Measurements from ENCODE around the gene GXYLT2.
A peak's percentile ranks its signal among the peaks of the same experiment; 100 is the strongest.

The GXYLT2 gene

GRCh38 chr3:72938471-72939265 lies 50.8 kb downstream of the GXYLT2 start:
- DNase-seq (ENCODE audit: low read depth), result peak; percentile 99

- no peak for DNase-seq (ENCODE audit: low read depth)
These were observed 53.4 kb downstream of the GXYLT2 start for GRCh38 chr3:72941245-72941644.

- no peak for DNase-seq (ENCODE audit: low read depth)
These were observed 54.6 kb downstream of the GXYLT2 start for GRCh38 chr3:72942427-72942826.

GRCh38 chr3:72944696-72945095 lies 56.9 kb downstream of the GXYLT2 start:
- no peak for DNase-seq (ENCODE audit: low read depth)

GRCh38 chr3:72947715-72948490 lies 60.1 kb downstream of the GXYLT2 start:
- DNase-seq (ENCODE audit: low read depth), result no peak

GRCh38 chr3:72949016-72949415 lies 61.2 kb downstream of the GXYLT2 start:
- DNase-seq (ENCODE audit: low read depth), result no peak

GRCh38 chr3:72950372-72950771 lies 62.5 kb downstream of the GXYLT2 start:
- no peak for DNase-seq (ENCODE audit: low read depth)

GRCh38 chr3:72950801-72951200 lies 63.0 kb downstream of the GXYLT2 start:
- DNase-seq (ENCODE audit: low read depth), result no peak

- peak; percentile 25 for DNase-seq (ENCODE audit: low read depth)
These were observed 63.4 kb downstream of the GXYLT2 start for GRCh38 chr3:72951259-72951722.

GRCh38 chr3:72953325-72953956 lies 65.6 kb downstream of the GXYLT2 start:
- DNase-seq (ENCODE audit: low read depth), result peak; percentile 66

- no peak for DNase-seq (ENCODE audit: low read depth)
These were observed 69.5 kb downstream of the GXYLT2 start for GRCh38 chr3:72957297-72957696.

- DNase-seq (ENCODE audit: low read depth), result no peak
These were observed 71.5 kb downstream of the GXYLT2 start for GRCh38 chr3:72959336-72959735.

- peak; percentile 89 for DNase-seq (ENCODE audit: low read depth)
These were observed 73.1 kb downstream of the GXYLT2 start for GRCh38 chr3:72960812-72961518.

- no peak for DNase-seq (ENCODE audit: low read depth)
These were observed 73.9 kb downstream of the GXYLT2 start for GRCh38 chr3:72961752-72962151.

GRCh38 chr3:72962317-72962716 lies 74.5 kb downstream of the GXYLT2 start:
- no peak for DNase-seq (ENCODE audit: low read depth)

- DNase-seq (ENCODE audit: low read depth), result no peak
These were observed 76.8 kb downstream of the GXYLT2 start for GRCh38 chr3:72964633-72965032.

GRCh38 chr3:72968266-72968664 lies 80.4 kb downstream of the GXYLT2 start:
- DNase-seq (ENCODE audit: low read depth), result peak; percentile 39

GRCh38 chr3:72969766-72970165 lies 81.9 kb downstream of the GXYLT2 start:
- DNase-seq (ENCODE audit: low read depth), result peak; percentile 73

GRCh38 chr3:72970942-72971341 lies 83.1 kb downstream of the GXYLT2 start:
- no peak for DNase-seq (ENCODE audit: low read depth)

GRCh38 chr3:72972706-72973030 lies 84.8 kb downstream of the GXYLT2 start:
- DNase-seq (ENCODE audit: low read depth), result no peak

GRCh38 chr3:72973031-72973723 lies 85.3 kb downstream of the GXYLT2 start:
- DNase-seq (ENCODE audit: low read depth), result no peak

- no peak for DNase-seq (ENCODE audit: low read depth)
These were observed 85.9 kb downstream of the GXYLT2 start for GRCh38 chr3:72973786-72974185.

Data from iris pigment epithelial cell (primary cell).